Keratinocyte (primary cell): ENCODE measurements around the gene RPS16. TPM values are rescaled to one million over a fixed set of nuclear protein-coding genes. Genes with fewer than 3 reads are reported as not detected.

Experiments
- DNase-seq: peaks from one replicate; pipeline ENCODE4 v3.0.0-alpha.2; 2011; ENCODE audit warnings: low read depth, missing footprints, low spot score
- FAIRE-seq: peaks from 2 replicates; lab custom pipeline; 2011; peaks lifted over from hg19 to GRCh38; lab: Jason Lieb, UNC
- H2AFZ ChIP-seq: 2 replicates; pipeline ENCODE4 v1.6.0; 2012; ENCODE audit warnings: low read length, control low read depth, inconsistent platforms; ENCODE audit not compliant: control insufficient read depth
- H3K27ac ChIP-seq: 2 replicates; pipeline ENCODE4 v1.5.1; 2011; ENCODE audit warnings: low read length; ENCODE audit not compliant: control insufficient read depth, insufficient read depth
- H3K27me3 ChIP-seq: 3 replicates; pipeline ENCODE4 v1.6.0; 2011; ENCODE audit warnings: low read length; ENCODE audit not compliant: control insufficient read depth, insufficient read depth; ENCODE audit errors: extremely low read depth
- H3K36me3 ChIP-seq, 2 experiments: 2 replicates in 1 of 2; 3 replicates in 1 of 2; pipeline ENCODE4 v1.5.1; 2011; ENCODE audit warnings: low read length in 2 of 2, mild to moderate bottlenecking in 1 of 2; ENCODE audit not compliant: control insufficient read depth in 2 of 2, insufficient read depth in 2 of 2; ENCODE audit errors: extremely low read depth in 1 of 2
- H3K4me1 ChIP-seq: 3 replicates; pipeline ENCODE4 v1.5.1; 2011; ENCODE audit warnings: low read length; ENCODE audit not compliant: control insufficient read depth, insufficient read depth; ENCODE audit errors: extremely low read depth
- H3K4me2 ChIP-seq: 3 replicates; pipeline ENCODE4 v1.6.0; 2011; ENCODE audit warnings: low read depth, low read length; ENCODE audit not compliant: control insufficient read depth, insufficient read depth; ENCODE audit errors: extremely low read depth
- H3K4me3 ChIP-seq, 3 experiments: fragments of 200-600 bp in 1 of 3; sonication (generic) in 1 of 3; 2 replicates in 2 of 3; 3 replicates in 1 of 3; pipeline ENCODE4 v1.5.1; 2011 to 2016; ENCODE audit warnings: low read length in 3 of 3, mild to moderate bottlenecking in 3 of 3, control low read depth in 2 of 3, inconsistent platforms in 1 of 3, low read depth in 1 of 3, mixed read lengths in 1 of 3, mixed run types in 1 of 3, moderate library complexity in 1 of 3; ENCODE audit not compliant: control insufficient read depth in 2 of 3, insufficient read depth in 2 of 3; ENCODE audit errors: extremely low read depth in 1 of 3
- H3K79me2 ChIP-seq: 2 replicates; pipeline ENCODE4 v1.6.0; 2012; ENCODE audit warnings: low read length; ENCODE audit not compliant: control insufficient read depth, insufficient read depth
- H3K9ac ChIP-seq: 3 replicates; pipeline ENCODE4 v1.6.0; 2011; ENCODE audit warnings: low read length; ENCODE audit not compliant: control insufficient read depth, insufficient read depth; ENCODE audit errors: extremely low read depth
- H3K9me1 ChIP-seq: 3 replicates; pipeline ENCODE4 v1.6.0; 2011; ENCODE audit warnings: low read length; ENCODE audit not compliant: control insufficient read depth, insufficient read depth; ENCODE audit errors: extremely low read depth
- H3K9me3 ChIP-seq: 2 replicates; pipeline ENCODE4 v1.5.1; 2012; ENCODE audit warnings: low read depth, low read length; ENCODE audit not compliant: control insufficient read depth
- H4K20me1 ChIP-seq: 3 replicates; pipeline ENCODE4 v1.6.0; 2011; ENCODE audit warnings: low read length; ENCODE audit not compliant: control insufficient read depth, insufficient read depth; ENCODE audit errors: extremely low read depth
- CTCF ChIP-seq, 3 experiments: IDR thresholded peaks in 1 of 3; conservative IDR thresholded peaks in 1 of 3; optimal IDR thresholded peaks in 1 of 3; 2 replicates in 2 of 3; 3 replicates in 1 of 3; pipeline versions ENCODE3 to v1.5.1; 2011; ENCODE audit warnings: low read length in 3 of 3, mild to moderate bottlenecking in 3 of 3, moderate library complexity in 2 of 3, control low read depth in 1 of 3, inconsistent platforms in 1 of 3; ENCODE audit not compliant: insufficient read depth in 2 of 3; ENCODE audit errors: extremely low read depth in 1 of 3
- EZH2 ChIP-seq: IDR thresholded peaks from one replicate; pipeline ENCODE4 v1.6.1; 2012; ENCODE audit warnings: inconsistent platforms, mild to moderate bottlenecking, low read length, moderate library complexity
- dilution Hi-C: fragments of 300-500 bp; cut with MboI; formaldehyde crosslinking; loops from one replicate; pipeline ENCODE4 v1.7.0; 2020; ENCODE audit warnings: low sequenced_read_pairs; ENCODE audit not compliant: extremely low pct_ligation_motif_present
- polyA plus RNA-seq, 5 experiments: library from polyadenylated mRNA; depleted of rRNA in 3 of 5; stranded (reverse) in 3 of 5; stranded (forward) in 1 of 5; unstranded in 1 of 5; fragments of >200 nt; gene quantifications; 1 replicate in 1 of 5; 2 replicates in 3 of 5; 3 replicates in 1 of 5; pipeline versions ENCODE4 v1.2.1 to v1.2.3, GENCODE V29; 2011 to 2012; ENCODE audit warnings: missing spikeins in 2 of 5, low read depth in 1 of 5, low replicate concordance in 1 of 5

Gene RPS16
- polyA plus RNA-seq, 1 donor (not counting 4 experiments of a cell fraction or from before 2014, with no cell fraction given) = 1,323 TPM

GRCh38 chr19:39405958-39406655 lies 29.6 kb downstream of the RPS16 start:
- Histone ChIP-seq H4K20me1 (peaks cover 4% of the 10 kb centered on the region), H3K27me3 (no peaks in the 10 kb centered on the region), H3K9ac (peak overlapping the region; percentile 93), H3K4me2 (peak overlapping the region; percentile 86), H3K9me3 (no peaks in the 10 kb centered on the region), H3K9me1 (no peaks in the 10 kb centered on the region), H3K4me1 (peaks cover 38% of the 10 kb centered on the region), H3K36me3 (peaks cover 6 to 14% of the 10 kb centered on the region in 2 experiments), H3K27ac (peak overlapping the region; percentile 83), H3K79me2 (peaks cover 23% of the 10 kb centered on the region), H3K4me3 (peak overlapping the region; percentile 75 to 85 (median 81)), H2AFZ (no peak overlapping the region)
- FAIRE-seq (no peak), DNase-seq (no peak)
- dilution Hi-C loops = no loop called here
- TF ChIP-seq EZH2 = no peak
- TF ChIP-seq CTCF (optimal IDR thresholded peaks at IDR 0.05 in 1 of 3, IDR thresholded peaks at IDR 0.05 in 1 of 3, conservative IDR thresholded peaks at IDR 0.05 in 1 of 3; ENCODE audit: extremely low read depth in 1 of 3, insufficient read depth in 2 of 3, low read length in 3 of 3) = no peak

GRCh38 chr19:39405261-39405957 lies 30.3 kb downstream of the RPS16 start:
- Histone ChIP-seq H3K79me2 (peaks cover 23% of the 10 kb centered on the region), H3K9me3 (no peaks in the 10 kb centered on the region), H3K27me3 (no peaks in the 10 kb centered on the region), H3K4me1 (peaks cover 36% of the 10 kb centered on the region), H3K9ac (peak overlapping the region; percentile 93), H3K27ac (peak overlapping the region; percentile 83), H4K20me1 (peaks cover 4% of the 10 kb centered on the region), H3K36me3 (peaks cover 6 to 14% of the 10 kb centered on the region in 2 experiments), H3K9me1 (no peaks in the 10 kb centered on the region), H3K4me2 (no peak overlapping the region), H2AFZ (no peak overlapping the region), H3K4me3 (no peak overlapping the region)
- TF ChIP-seq EZH2 (no peak), CTCF (optimal IDR thresholded peaks at IDR 0.05 in 1 of 3, IDR thresholded peaks at IDR 0.05 in 1 of 3, conservative IDR thresholded peaks at IDR 0.05 in 1 of 3; ENCODE audit: extremely low read depth in 1 of 3, insufficient read depth in 2 of 3, low read length in 3 of 3) (no peak)
- DNase-seq (no peak), FAIRE-seq (no peak)
- dilution Hi-C loops = no loop called here
